Brain microvascular endothelial cell (primary cell): Measurements from ENCODE around the gene FICD.

Source experiments
- DNase-seq: peaks from one replicate; pipeline ENCODE4 v3.0.0-alpha.2; 2020
- H3K27ac ChIP-seq: fragments of 250-450 bp; sonication (Bioruptor Pico); 2 replicates; pipeline ENCODE4 v1.5.1; 2020; ENCODE audit warnings: mild to moderate bottlenecking, moderate library complexity
- H3K27me3 ChIP-seq: fragments of 250-450 bp; sonication (Bioruptor Pico); replicated peaks from 2 replicates; pipeline ENCODE4 v1.5.1; 2020; ENCODE audit warnings: mild to moderate bottlenecking
- H3K36me3 ChIP-seq: fragments of 250-450 bp; sonication (Bioruptor Pico); replicated peaks from 2 replicates; pipeline ENCODE4 v1.5.1; 2020; ENCODE audit warnings: mild to moderate bottlenecking
- H3K4me3 ChIP-seq: 2 replicates; pipeline ENCODE4 v1.5.1; 2011; ENCODE audit warnings: low read depth, mild to moderate bottlenecking, control low read depth, low read length, moderate library complexity
- CTCF ChIP-seq: IDR thresholded peaks from 2 replicates; pipeline ENCODE4 v1.5.1; 2011; ENCODE audit warnings: low read depth, mild to moderate bottlenecking, moderate library complexity, low read length, control low read depth, inconsistent platforms; ENCODE audit errors: missing control alignments
- in situ Hi-C: cut with HindIII; loops from 2 replicates; pipeline ENCODE4 v1.10.0; 2017; ENCODE audit warnings: low sequenced_read_pairs, low pct_ligation_motif_present

The FICD gene

GRCh38 chr12:108514973-108515814 lies at the start of gene FICD:
FICD (plus strand) TSS chr12:108515277; CDS start chr12:108516973, 1,696 bp downstream.
- DNase-seq: peak; percentile 98
- peak within 1 kb of the TSS; percentile 81 for H3K4me3 ChIP-seq
- peak within 1 kb of the TSS; percentile 60 for H3K27ac ChIP-seq
- no peak for TF ChIP-seq CTCF
- in situ Hi-C loops: no loop called here
- no peaks in the 10 kb centered on the region for H3K27me3 ChIP-seq
- peaks cover 17% of the 10 kb centered on the region for H3K36me3 ChIP-seq

DNA sequence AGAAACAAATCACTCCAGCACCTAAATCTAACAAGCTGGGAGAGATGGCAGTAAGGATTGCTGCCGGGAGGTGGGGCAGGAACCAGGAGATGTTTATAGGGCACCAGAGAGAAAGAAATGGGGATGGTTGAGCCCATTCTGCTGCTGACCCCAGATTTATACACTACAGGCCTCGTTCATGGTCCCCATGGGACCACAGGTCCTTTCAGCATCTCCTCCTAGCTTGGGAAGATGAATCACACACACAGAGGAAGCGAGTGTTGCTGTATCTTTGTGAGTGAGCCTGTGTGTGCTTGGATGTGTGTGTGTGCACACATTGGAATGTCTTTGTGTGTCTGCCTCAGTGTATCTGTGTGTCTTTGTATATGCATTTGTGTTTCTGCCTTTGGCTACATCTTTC lies 49.7 kb upstream of the FICD start:
- Histone ChIP-seq H3K36me3 (no peaks in the 10 kb centered on the region), H3K27me3 (no peaks in the 10 kb centered on the region), H3K4me3 (no peak overlapping the region), H3K27ac (no peak overlapping the region)
- no peak for TF ChIP-seq CTCF
- no peak for DNase-seq
- in situ Hi-C loops: no loop called here

GRCh38 chr12:108468196-108468968 lies 46.7 kb upstream of the FICD start:
- H3K36me3 ChIP-seq: no peaks in the 10 kb centered on the region
- peak; percentile 21 for DNase-seq
- in situ Hi-C loops: no loop called here

GRCh38 chr12:108473400-108474055 lies 41.5 kb upstream of the FICD start:
- in situ Hi-C loops: no loop called here
- TF ChIP-seq CTCF: no peak
- no peaks in the 10 kb centered on the region for H3K36me3 ChIP-seq
- no peak overlapping the region for H3K27ac ChIP-seq
- H3K27me3 ChIP-seq: no peaks in the 10 kb centered on the region
- DNase-seq: no peak
- no peak overlapping the region for H3K4me3 ChIP-seq

More at GRCh38 chr12:108468196-108468968, 46.7 kb upstream of the FICD start:
- Histone ChIP-seq H3K27ac (no peak overlapping the region), H3K27me3 (no peaks in the 10 kb centered on the region), H3K4me3 (no peak overlapping the region)
- no peak for TF ChIP-seq CTCF

GRCh38 chr12:108475396-108475795 lies 39.7 kb upstream of the FICD start:
- in situ Hi-C loops: no loop called here
- TF ChIP-seq CTCF: no peak
- Histone ChIP-seq H3K27ac (no peak overlapping the region), H3K4me3 (no peak overlapping the region), H3K36me3 (no peaks in the 10 kb centered on the region), H3K27me3 (no peaks in the 10 kb centered on the region)
- DNase-seq: no peak
